WTC11 (cell line): ENCODE data around the gene PDZRN3. TPM values are rescaled to one million over a fixed set of nuclear protein-coding genes. Genes with fewer than 3 reads are reported as not detected.

Source experiments
- ATAC-seq: fragments of 200-7000 bp; cut with Tn5 transposase; 2 replicates; pipeline ENCODE4 v1.10.0; 2021; ENCODE audit warnings: mild to moderate bottlenecking, moderate library complexity
- CTCF ChIA-PET: fragments of 300-600 bp; sonication (Branson Sonifier 250); formaldehyde crosslinking; loops from one replicate; lab custom pipeline; 2021; ENCODE audit warnings: antibody characterized with exemption; lab: Charles Lee
- POLR2A ChIA-PET: fragments of 350-600 bp; sonication (Branson Sonifier 250); formaldehyde crosslinking; loops from one replicate; lab custom pipeline; 2021; ENCODE audit warnings: antibody characterized with exemption; lab: Charles Lee
- DNase-seq: peaks from one replicate; pipeline ENCODE4 v3.0.0; 2021; ENCODE audit warnings: low spot score
- H3K27ac Mint-ChIP-seq: 2 replicates; pipeline ENCODE4 v1.8.0; 2021; ENCODE audit warnings: mixed read lengths
- H3K27me3 Mint-ChIP-seq: 2 replicates; pipeline ENCODE4 v1.8.0; 2021; ENCODE audit warnings: low read depth, mild to moderate bottlenecking, moderate library complexity, mixed read lengths
- H3K36me3 Mint-ChIP-seq: 2 replicates; pipeline ENCODE4 v1.8.0; 2021; ENCODE audit warnings: mixed read lengths
- H3K4me1 Mint-ChIP-seq: 2 replicates; pipeline ENCODE4 v1.8.0; 2022; ENCODE audit warnings: mixed read lengths
- H3K4me3 Mint-ChIP-seq: 2 replicates; pipeline ENCODE4 v1.8.0; 2021; ENCODE audit warnings: mild to moderate bottlenecking, moderate library complexity, mixed read lengths
- H3K9me3 Mint-ChIP-seq: 2 replicates; pipeline ENCODE4 v1.8.0; 2021; ENCODE audit warnings: mixed read lengths
- ELF4 ChIP-seq: sonication (generic); formaldehyde crosslinking; IDR thresholded peaks from 2 replicates; pipeline ENCODE4 v1.8.1; 2022; ENCODE audit warnings: low read depth, mild to moderate bottlenecking, moderate library complexity, missing genetic modification reagents
- GABPB1 ChIP-seq: sonication (generic); formaldehyde crosslinking; IDR thresholded peaks from 2 replicates; pipeline ENCODE4 v1.8.1; 2023; ENCODE audit warnings: mild to moderate bottlenecking, missing genetic modification reagents
- GRHL2 ChIP-seq: fragments of 250-450 bp; sonication (Bioruptor Pico); IDR thresholded peaks from 2 replicates; pipeline ENCODE4 v1.8.0; 2022; ENCODE audit warnings: mild to moderate bottlenecking, moderate library complexity; ENCODE audit not compliant: insufficient replicate concordance, severe bottlenecking
- MYBL2 ChIP-seq: sonication (generic); formaldehyde crosslinking; IDR thresholded peaks from 2 replicates; pipeline ENCODE4 v1.8.1; 2023; ENCODE audit warnings: mild to moderate bottlenecking, moderate library complexity, missing genetic modification reagents
- NR2C2 ChIP-seq: sonication (generic); formaldehyde crosslinking; IDR thresholded peaks from 2 replicates; pipeline ENCODE4 v1.8.0; 2022; ENCODE audit warnings: mild to moderate bottlenecking, missing genetic modification reagents
- ZBTB21 ChIP-seq: sonication (generic); formaldehyde crosslinking; IDR thresholded peaks from 2 replicates; pipeline ENCODE4 v1.8.1; 2023; ENCODE audit warnings: mild to moderate bottlenecking, missing genetic modification reagents, borderline replicate concordance
- ZNF138 ChIP-seq: sonication (generic); formaldehyde crosslinking; conservative IDR thresholded peaks from 2 replicates; pipeline ENCODE4 v1.8.1; 2022; ENCODE audit warnings: mild to moderate bottlenecking, moderate library complexity, missing genetic modification reagents
- ZNF219 ChIP-seq: sonication (generic); formaldehyde crosslinking; IDR thresholded peaks from 2 replicates; pipeline ENCODE4 v1.8.0; 2023; ENCODE audit warnings: missing genetic modification reagents, mild to moderate bottlenecking, borderline replicate concordance
- ZNF263 ChIP-seq: sonication (generic); formaldehyde crosslinking; IDR thresholded peaks from 2 replicates; pipeline ENCODE4 v1.8.1; 2022; ENCODE audit warnings: low read depth, mild to moderate bottlenecking, moderate library complexity, missing genetic modification reagents
- ZNF396 ChIP-seq: fragments of 250-450 bp; sonication (Bioruptor Pico); IDR thresholded peaks from 2 replicates; pipeline ENCODE4 v1.8.0; 2021; ENCODE audit warnings: mild to moderate bottlenecking, moderate library complexity, borderline replicate concordance
- total RNA-seq: library from RNA; stranded (reverse); gene quantifications from 3 replicates; pipeline ENCODE4 v1.2.3, GENCODE V29; 2021
- TF ChIP-seq, protein P1 (sequence below): sonication (generic); formaldehyde crosslinking; IDR thresholded peaks from 2 replicates; pipeline ENCODE4 v1.8.0; 2022; ENCODE audit warnings: mild to moderate bottlenecking, missing genetic modification reagents
- TF ChIP-seq, protein P2 (sequence below): fragments of 250-450 bp; sonication (Bioruptor Pico); IDR thresholded peaks from 2 replicates; pipeline ENCODE4 v1.9.0; 2021; ENCODE audit warnings: mild to moderate bottlenecking
- TF ChIP-seq, protein P3 (sequence below): sonication (generic); formaldehyde crosslinking; IDR thresholded peaks from 2 replicates; pipeline ENCODE4 v1.8.1; 2022; ENCODE audit warnings: missing genetic modification reagents, borderline replicate concordance
- TF ChIP-seq, protein P4 (sequence below): sonication (generic); formaldehyde crosslinking; IDR thresholded peaks from 2 replicates; pipeline ENCODE4 v1.8.1; 2022; ENCODE audit warnings: low read depth, missing genetic modification reagents, borderline replicate concordance
- TF ChIP-seq, protein P5 (sequence below): sonication (generic); formaldehyde crosslinking; IDR thresholded peaks from 2 replicates; pipeline ENCODE4 v1.8.0; 2023; ENCODE audit warnings: missing genetic modification reagents, mild to moderate bottlenecking, borderline replicate concordance
- TF ChIP-seq, protein P6 (sequence below): sonication (generic); formaldehyde crosslinking; IDR thresholded peaks from 2 replicates; pipeline ENCODE4 v1.8.1; 2023; ENCODE audit warnings: mild to moderate bottlenecking, missing genetic modification reagents, moderate library complexity
- TF ChIP-seq, protein P7 (sequence below): sonication (generic); formaldehyde crosslinking; IDR thresholded peaks from 2 replicates; pipeline ENCODE4 v1.8.1; 2023; ENCODE audit warnings: mild to moderate bottlenecking, missing genetic modification reagents

The PDZRN3 gene
- total RNA-seq, 1 experiment from 2014 or later: 9.5 TPM

DNA sequence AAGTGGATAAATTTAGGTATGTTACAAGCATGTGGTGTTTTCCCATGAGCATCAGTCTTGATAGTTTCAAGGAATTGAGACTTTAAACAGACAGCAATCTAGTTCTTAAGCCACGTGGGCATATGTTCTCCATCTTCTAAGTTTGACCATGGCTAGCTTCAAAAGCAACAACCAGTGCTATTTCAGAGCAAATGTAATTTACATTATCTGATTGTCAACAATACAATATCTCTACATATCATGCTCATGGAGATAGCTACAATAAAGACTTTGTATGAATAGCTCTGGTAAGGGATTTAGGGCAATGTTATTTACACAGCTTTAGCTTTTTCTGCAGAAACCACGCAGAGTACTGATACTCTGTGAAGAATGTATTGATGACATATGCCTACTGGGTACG is 38.8 kb upstream of the PDZRN3 start:
- no peak overlapping the region for H3K4me3 Mint-ChIP-seq
- POLR2A ChIA-PET: no interaction called here
- no peak overlapping the region for H3K27ac Mint-ChIP-seq
- TF ChIP-seq, protein P1, sequence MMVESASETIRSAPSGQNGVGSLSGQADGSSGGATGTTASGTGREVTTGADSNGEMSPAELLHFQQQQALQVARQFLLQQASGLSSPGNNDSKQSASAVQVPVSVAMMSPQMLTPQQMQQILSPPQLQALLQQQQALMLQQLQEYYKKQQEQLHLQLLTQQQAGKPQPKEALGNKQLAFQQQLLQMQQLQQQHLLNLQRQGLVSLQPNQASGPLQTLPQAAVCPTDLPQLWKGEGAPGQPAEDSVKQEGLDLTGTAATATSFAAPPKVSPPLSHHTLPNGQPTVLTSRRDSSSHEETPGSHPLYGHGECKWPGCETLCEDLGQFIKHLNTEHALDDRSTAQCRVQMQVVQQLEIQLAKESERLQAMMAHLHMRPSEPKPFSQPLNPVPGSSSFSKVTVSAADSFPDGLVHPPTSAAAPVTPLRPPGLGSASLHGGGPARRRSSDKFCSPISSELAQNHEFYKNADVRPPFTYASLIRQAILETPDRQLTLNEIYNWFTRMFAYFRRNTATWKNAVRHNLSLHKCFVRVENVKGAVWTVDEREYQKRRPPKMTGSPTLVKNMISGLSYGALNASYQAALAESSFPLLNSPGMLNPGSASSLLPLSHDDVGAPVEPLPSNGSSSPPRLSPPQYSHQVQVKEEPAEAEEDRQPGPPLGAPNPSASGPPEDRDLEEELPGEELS: no peak
- TF ChIP-seq, protein P2, sequence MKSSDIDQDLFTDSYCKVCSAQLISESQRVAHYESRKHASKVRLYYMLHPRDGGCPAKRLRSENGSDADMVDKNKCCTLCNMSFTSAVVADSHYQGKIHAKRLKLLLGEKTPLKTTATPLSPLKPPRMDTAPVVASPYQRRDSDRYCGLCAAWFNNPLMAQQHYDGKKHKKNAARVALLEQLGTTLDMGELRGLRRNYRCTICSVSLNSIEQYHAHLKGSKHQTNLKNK (CRISPR knock-in tag): no peak
- TF ChIP-seq, protein P3, sequence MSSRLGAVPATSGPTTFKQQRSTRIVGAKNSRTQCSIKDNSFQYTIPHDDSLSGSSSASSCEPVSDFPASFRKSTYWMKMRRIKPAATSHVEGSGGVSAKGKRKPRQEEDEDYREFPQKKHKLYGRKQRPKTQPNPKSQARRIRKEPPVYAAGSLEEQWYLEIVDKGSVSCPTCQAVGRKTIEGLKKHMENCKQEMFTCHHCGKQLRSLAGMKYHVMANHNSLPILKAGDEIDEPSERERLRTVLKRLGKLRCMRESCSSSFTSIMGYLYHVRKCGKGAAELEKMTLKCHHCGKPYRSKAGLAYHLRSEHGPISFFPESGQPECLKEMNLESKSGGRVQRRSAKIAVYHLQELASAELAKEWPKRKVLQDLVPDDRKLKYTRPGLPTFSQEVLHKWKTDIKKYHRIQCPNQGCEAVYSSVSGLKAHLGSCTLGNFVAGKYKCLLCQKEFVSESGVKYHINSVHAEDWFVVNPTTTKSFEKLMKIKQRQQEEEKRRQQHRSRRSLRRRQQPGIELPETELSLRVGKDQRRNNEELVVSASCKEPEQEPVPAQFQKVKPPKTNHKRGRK (CRISPR knock-in tag): no peak
- TF ChIP-seq NR2C2 (CRISPR knock-in tag) (no peak), ZNF219 (CRISPR knock-in tag) (no peak), ZNF138 (CRISPR knock-in tag) (no peak), ZNF263 (CRISPR knock-in tag) (no peak), ZNF396 (CRISPR knock-in tag) (no peak), GRHL2 (CRISPR knock-in tag) (no peak), GABPB1 (no peak), MYBL2 (CRISPR knock-in tag) (no peak), ZBTB21 (no peak)
- TF ChIP-seq, protein P4, sequence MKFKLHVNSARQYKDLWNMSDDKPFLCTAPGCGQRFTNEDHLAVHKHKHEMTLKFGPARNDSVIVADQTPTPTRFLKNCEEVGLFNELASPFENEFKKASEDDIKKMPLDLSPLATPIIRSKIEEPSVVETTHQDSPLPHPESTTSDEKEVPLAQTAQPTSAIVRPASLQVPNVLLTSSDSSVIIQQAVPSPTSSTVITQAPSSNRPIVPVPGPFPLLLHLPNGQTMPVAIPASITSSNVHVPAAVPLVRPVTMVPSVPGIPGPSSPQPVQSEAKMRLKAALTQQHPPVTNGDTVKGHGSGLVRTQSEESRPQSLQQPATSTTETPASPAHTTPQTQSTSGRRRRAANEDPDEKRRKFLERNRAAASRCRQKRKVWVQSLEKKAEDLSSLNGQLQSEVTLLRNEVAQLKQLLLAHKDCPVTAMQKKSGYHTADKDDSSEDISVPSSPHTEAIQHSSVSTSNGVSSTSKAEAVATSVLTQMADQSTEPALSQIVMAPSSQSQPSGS (CRISPR knock-in tag): no peak
- TF ChIP-seq, protein P5, sequence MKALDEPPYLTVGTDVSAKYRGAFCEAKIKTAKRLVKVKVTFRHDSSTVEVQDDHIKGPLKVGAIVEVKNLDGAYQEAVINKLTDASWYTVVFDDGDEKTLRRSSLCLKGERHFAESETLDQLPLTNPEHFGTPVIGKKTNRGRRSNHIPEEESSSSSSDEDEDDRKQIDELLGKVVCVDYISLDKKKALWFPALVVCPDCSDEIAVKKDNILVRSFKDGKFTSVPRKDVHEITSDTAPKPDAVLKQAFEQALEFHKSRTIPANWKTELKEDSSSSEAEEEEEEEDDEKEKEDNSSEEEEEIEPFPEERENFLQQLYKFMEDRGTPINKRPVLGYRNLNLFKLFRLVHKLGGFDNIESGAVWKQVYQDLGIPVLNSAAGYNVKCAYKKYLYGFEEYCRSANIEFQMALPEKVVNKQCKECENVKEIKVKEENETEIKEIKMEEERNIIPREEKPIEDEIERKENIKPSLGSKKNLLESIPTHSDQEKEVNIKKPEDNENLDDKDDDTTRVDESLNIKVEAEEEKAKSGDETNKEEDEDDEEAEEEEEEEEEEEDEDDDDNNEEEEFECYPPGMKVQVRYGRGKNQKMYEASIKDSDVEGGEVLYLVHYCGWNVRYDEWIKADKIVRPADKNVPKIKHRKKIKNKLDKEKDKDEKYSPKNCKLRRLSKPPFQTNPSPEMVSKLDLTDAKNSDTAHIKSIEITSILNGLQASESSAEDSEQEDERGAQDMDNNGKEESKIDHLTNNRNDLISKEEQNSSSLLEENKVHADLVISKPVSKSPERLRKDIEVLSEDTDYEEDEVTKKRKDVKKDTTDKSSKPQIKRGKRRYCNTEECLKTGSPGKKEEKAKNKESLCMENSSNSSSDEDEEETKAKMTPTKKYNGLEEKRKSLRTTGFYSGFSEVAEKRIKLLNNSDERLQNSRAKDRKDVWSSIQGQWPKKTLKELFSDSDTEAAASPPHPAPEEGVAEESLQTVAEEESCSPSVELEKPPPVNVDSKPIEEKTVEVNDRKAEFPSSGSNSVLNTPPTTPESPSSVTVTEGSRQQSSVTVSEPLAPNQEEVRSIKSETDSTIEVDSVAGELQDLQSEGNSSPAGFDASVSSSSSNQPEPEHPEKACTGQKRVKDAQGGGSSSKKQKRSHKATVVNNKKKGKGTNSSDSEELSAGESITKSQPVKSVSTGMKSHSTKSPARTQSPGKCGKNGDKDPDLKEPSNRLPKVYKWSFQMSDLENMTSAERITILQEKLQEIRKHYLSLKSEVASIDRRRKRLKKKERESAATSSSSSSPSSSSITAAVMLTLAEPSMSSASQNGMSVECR (CRISPR knock-in tag): no peak
- TF ChIP-seq, all 79 proteins: peak for 0
- DNase-seq (no peak), ATAC-seq (no peak)
- H3K36me3 Mint-ChIP-seq: no peaks in the 10 kb centered on the region
- CTCF ChIA-PET: no interaction called here
- H3K9me3 Mint-ChIP-seq: 0 out of 2 replicates have a peak, but pooled peaks cover 5% of the 10 kb centered on the region
- H3K4me1 Mint-ChIP-seq: peaks cover 22% of the 10 kb centered on the region
- no peaks in the 10 kb centered on the region; the same call in 1 of the 2 replicates for H3K27me3 Mint-ChIP-seq

DNA sequence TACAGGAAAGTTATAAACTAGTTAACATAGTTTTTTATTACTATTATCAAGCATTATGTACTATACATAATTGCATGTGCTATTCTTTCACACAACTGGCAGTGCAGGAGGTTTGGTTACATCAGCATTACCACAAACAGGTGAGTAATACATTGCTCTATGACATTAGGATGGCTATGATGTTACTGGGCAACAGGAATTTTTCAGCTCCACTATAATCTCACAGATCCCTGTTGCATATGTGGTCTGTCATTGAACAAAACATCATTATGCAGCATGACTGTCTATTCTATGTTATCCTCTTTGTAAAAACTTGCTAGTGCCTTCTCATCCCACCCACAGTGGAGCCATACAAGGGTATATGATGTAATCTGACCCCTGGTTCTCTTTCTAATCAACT is 36.5 kb upstream of the PDZRN3 start:
- no peaks in the 10 kb centered on the region for H3K36me3 Mint-ChIP-seq
- TF ChIP-seq, protein P6, sequence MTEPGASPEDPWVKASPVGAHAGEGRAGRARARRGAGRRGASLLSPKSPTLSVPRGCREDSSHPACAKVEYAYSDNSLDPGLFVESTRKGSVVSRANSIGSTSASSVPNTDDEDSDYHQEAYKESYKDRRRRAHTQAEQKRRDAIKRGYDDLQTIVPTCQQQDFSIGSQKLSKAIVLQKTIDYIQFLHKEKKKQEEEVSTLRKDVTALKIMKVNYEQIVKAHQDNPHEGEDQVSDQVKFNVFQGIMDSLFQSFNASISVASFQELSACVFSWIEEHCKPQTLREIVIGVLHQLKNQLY (CRISPR knock-in tag): no peak
- no peak for TF ChIP-seq ELF4 (CRISPR knock-in tag)
- TF ChIP-seq, protein P7, sequence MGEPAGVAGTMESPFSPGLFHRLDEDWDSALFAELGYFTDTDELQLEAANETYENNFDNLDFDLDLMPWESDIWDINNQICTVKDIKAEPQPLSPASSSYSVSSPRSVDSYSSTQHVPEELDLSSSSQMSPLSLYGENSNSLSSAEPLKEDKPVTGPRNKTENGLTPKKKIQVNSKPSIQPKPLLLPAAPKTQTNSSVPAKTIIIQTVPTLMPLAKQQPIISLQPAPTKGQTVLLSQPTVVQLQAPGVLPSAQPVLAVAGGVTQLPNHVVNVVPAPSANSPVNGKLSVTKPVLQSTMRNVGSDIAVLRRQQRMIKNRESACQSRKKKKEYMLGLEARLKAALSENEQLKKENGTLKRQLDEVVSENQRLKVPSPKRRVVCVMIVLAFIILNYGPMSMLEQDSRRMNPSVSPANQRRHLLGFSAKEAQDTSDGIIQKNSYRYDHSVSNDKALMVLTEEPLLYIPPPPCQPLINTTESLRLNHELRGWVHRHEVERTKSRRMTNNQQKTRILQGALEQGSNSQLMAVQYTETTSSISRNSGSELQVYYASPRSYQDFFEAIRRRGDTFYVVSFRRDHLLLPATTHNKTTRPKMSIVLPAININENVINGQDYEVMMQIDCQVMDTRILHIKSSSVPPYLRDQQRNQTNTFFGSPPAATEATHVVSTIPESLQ (CRISPR knock-in tag): no peak

More for the DNA sequence above, 36.5 kb upstream of the PDZRN3 start:
- no peak overlapping the region for H3K27ac Mint-ChIP-seq
- H3K9me3 Mint-ChIP-seq: no peaks in the 10 kb centered on the region
- ChIA-PET CTCF (no interaction called here), POLR2A (no interaction called here)
- DNase-seq (no peak), ATAC-seq (no peak)
- peaks cover 19% of the 10 kb centered on the region for H3K4me1 Mint-ChIP-seq
- no peak overlapping the region for H3K4me3 Mint-ChIP-seq
- no peaks in the 10 kb centered on the region; the same call in 1 of the 2 replicates for H3K27me3 Mint-ChIP-seq
